K562 (cell line): ENCODE data around the gene RPL14. TPM values are rescaled to one million over a fixed set of nuclear protein-coding genes. Genes with fewer than 3 reads are reported as not detected.

Source experiments
- BRD9 ChIP-seq: fragments of 450-650 bp; IDR thresholded peaks from 2 replicates; pipeline ENCODE4 v1.6.1; 2018; ENCODE audit warnings: low read depth; ENCODE audit not compliant: partially characterized antibody
- GTF2E2 ChIP-seq: fragments of 200-800 bp; sonication (Bioruptor generic); IDR thresholded peaks from 2 replicates; pipeline ENCODE4 v1.6.1; 2016; ENCODE audit warnings: missing genetic modification characterization, missing compliant biosample characterization
- HCFC1 ChIP-seq: IDR thresholded peaks from 2 replicates; pipeline ENCODE4 v1.6.1; 2012; ENCODE audit warnings: low read depth, low read length, improper control_type of control experiment
- KDM4B ChIP-seq, 2 experiments: fragments of 450-650 bp in 1 of 2; sonication (generic) in 1 of 2; IDR thresholded peaks; 2 replicates each; pipeline ENCODE4 v1.6.1; 2016 to 2017; ENCODE audit warnings: borderline replicate concordance in 2 of 2, antibody characterized with exemption in 1 of 2, low read depth in 1 of 2, mild to moderate bottlenecking in 1 of 2
- NFE2L1 ChIP-seq: fragments of 450-650 bp; IDR thresholded peaks from 2 replicates; pipeline ENCODE4 v1.6.1; 2016; ENCODE audit warnings: missing genetic modification characterization, low read depth, mild to moderate bottlenecking, missing compliant biosample characterization, moderate library complexity, borderline replicate concordance
- PKNOX1 ChIP-seq: fragments of 450-650 bp; IDR thresholded peaks from 2 replicates; pipeline ENCODE4 v1.6.1; 2016
- SIN3B ChIP-seq: fragments of 450-650 bp; IDR thresholded peaks from 2 replicates; pipeline ENCODE4 v1.6.1; 2017; ENCODE audit warnings: low read depth, mild to moderate bottlenecking, moderate library complexity
- TAF9B ChIP-seq: fragments of 450-650 bp; IDR thresholded peaks from 2 replicates; pipeline ENCODE4 v1.6.1; 2018; ENCODE audit warnings: mild to moderate bottlenecking; ENCODE audit not compliant: partially characterized antibody
- TFAP4 ChIP-seq: sonication (generic); formaldehyde crosslinking; IDR thresholded peaks from 2 replicates; pipeline ENCODE4 v1.8.0; 2022; ENCODE audit warnings: missing genetic modification reagents, mild to moderate bottlenecking, moderate library complexity, borderline replicate concordance
- ZBTB40 ChIP-seq, 2 experiments: fragments of 450-650 bp in 1 of 2; sonication (generic) in 1 of 2; formaldehyde crosslinking in 1 of 2; IDR thresholded peaks; 2 replicates each; pipeline versions ENCODE4 v1.7.1 to v1.9.0; 2016 to 2022; ENCODE audit warnings: inconsistent platforms in 1 of 2, mild to moderate bottlenecking in 1 of 2, missing genetic modification reagents in 1 of 2
- polyA plus RNA-seq, 8 experiments: library from polyadenylated mRNA; depleted of rRNA in 4 of 8; stranded (reverse) in 5 of 8; unstranded in 3 of 8; fragments of >200 nt; fragmentation: Nextera tagmentation in 2 of 8; fragmentation: Illumina TruSeq in 1 of 8; extraction: Ambion mirVana in 2 of 8; extraction: Trizol in 1 of 8; gene quantifications; 2 replicates each; pipeline versions ENCODE4 v1.2.1 to v1.2.3, GENCODE V29; 2011 to 2014; ENCODE audit warnings: inconsistent platforms in 1 of 8, missing spikeins in 1 of 8
- total RNA-seq, 7 experiments: library from RNA; depleted of rRNA in 6 of 7; stranded (reverse); fragments of >200 nt in 6 of 7; fragmentation: Illumina TruSeq in 2 of 7; extraction: Trizol in 2 of 7; gene quantifications; 2 replicates each; pipeline versions ENCODE4 v1.2.1 to v1.2.3, GENCODE V29; 2011 to 2021; ENCODE audit warnings: low replicate concordance in 1 of 7
- TF ChIP-seq, protein P1 (sequence below): IDR thresholded peaks from 2 replicates; pipeline ENCODE4 v1.6.1; 2011; ENCODE audit warnings: borderline replicate concordance, low read depth, mild to moderate bottlenecking, moderate library complexity, low read length; ENCODE audit not compliant: insufficient read depth, poor library complexity, severe bottlenecking

RPL14 gene
- total and polyA plus RNA-seq, 9 of the 15 experiments (the other 6 are each of a cell fraction or from before 2014, with no cell fraction given), result 851 to 4,649 (median 2,133) TPM

- 0 out of 2 replicates have a peak, but pooled peaks have one; percentile 8 for TF ChIP-seq NFE2L1 (tag)
- TF ChIP-seq PKNOX1, result no peak
- peak; percentile 91 for TF ChIP-seq TAF9B
- 0 out of 4 replicates have a peak, but pooled peaks of 1 of the 2 experiments have one; percentile 56 for TF ChIP-seq KDM4B (IDR thresholded peaks at IDR 0.05; ENCODE audit: borderline replicate concordance in 2 of 2, low read depth in 1 of 2)
- TF ChIP-seq TFAP4 (CRISPR knock-in tag), result peak; percentile 57; the same call in 1 of the 2 replicates
- TF ChIP-seq BRD9, result peak; percentile 71
- 0 out of 2 replicates have a peak, but pooled peaks have one; percentile 37 for TF ChIP-seq SIN3B
- TF ChIP-seq ZBTB40 (IDR thresholded peaks at IDR 0.05), result peak; percentile 73
- TF ChIP-seq ZBTB40 (CRISPR knock-in tag; IDR thresholded peaks at IDR 0.05), result no peak
- TF ChIP-seq GTF2E2 (tag), result peak; percentile 99
- TF ChIP-seq, protein P1, sequence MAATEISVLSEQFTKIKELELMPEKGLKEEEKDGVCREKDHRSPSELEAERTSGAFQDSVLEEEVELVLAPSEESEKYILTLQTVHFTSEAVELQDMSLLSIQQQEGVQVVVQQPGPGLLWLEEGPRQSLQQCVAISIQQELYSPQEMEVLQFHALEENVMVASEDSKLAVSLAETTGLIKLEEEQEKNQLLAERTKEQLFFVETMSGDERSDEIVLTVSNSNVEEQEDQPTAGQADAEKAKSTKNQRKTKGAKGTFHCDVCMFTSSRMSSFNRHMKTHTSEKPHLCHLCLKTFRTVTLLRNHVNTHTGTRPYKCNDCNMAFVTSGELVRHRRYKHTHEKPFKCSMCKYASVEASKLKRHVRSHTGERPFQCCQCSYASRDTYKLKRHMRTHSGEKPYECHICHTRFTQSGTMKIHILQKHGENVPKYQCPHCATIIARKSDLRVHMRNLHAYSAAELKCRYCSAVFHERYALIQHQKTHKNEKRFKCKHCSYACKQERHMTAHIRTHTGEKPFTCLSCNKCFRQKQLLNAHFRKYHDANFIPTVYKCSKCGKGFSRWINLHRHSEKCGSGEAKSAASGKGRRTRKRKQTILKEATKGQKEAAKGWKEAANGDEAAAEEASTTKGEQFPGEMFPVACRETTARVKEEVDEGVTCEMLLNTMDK, result peak; percentile 10
- peak; percentile 68 for TF ChIP-seq HCFC1
Measured at GRCh38 chr3:40476478-40477470, 19.6 kb downstream of the RPL14 start, which contains the start of gene ZNF619 (continued).
